H1 (cell line): ENCODE data around the gene FGD6.
"Not testable (repeated sequence)": the region's sequence is repeated elsewhere in the genome, so short reads cannot be mapped to it uniquely, and the experiment has no call there.

Experiments used
- CEBPB ChIP-seq: IDR thresholded peaks from 2 replicates; pipeline ENCODE4 v1.6.1; 2012; ENCODE audit warnings: low read depth, low read length
- EZH2 ChIP-seq: fragments of 200-600 bp; sonication (generic); IDR thresholded peaks from 2 replicates; pipeline ENCODE4 v1.7.1; 2012; ENCODE audit warnings: low read depth, mild to moderate bottlenecking, moderate library complexity, low read length, inconsistent platforms; ENCODE audit not compliant: severe bottlenecking
- HDAC6 ChIP-seq: IDR thresholded peaks from one replicate; pipeline ENCODE4 v1.7.1; 2012; ENCODE audit warnings: low read depth, mild to moderate bottlenecking, inconsistent platforms, low read length, moderate library complexity
- POLR2A ChIP-seq, 2 experiments: IDR thresholded peaks; 1 replicate in 1 of 2; 2 replicates in 1 of 2; pipeline ENCODE4 v1.6.1; 2011; ENCODE audit warnings: low read depth in 2 of 2, low read length in 2 of 2, mild to moderate bottlenecking in 2 of 2; ENCODE audit errors: control extremely low read depth in 1 of 2
- POLR2AphosphoS5 ChIP-seq: IDR thresholded peaks from 2 replicates; pipeline ENCODE4 v1.6.1; 2011; ENCODE audit warnings: low read depth, low read length
- RBBP5 ChIP-seq: IDR thresholded peaks from 2 replicates; pipeline ENCODE4 v1.7.1; 2012; ENCODE audit warnings: low read depth, mild to moderate bottlenecking, inconsistent platforms, low read length, moderate library complexity, borderline replicate concordance
- TAF1 ChIP-seq: IDR thresholded peaks from 2 replicates; pipeline ENCODE4 v1.6.1; 2011; ENCODE audit warnings: mild to moderate bottlenecking, low read depth, low read length
- TCF12 ChIP-seq: IDR thresholded peaks from 2 replicates; pipeline ENCODE4 v1.6.1; 2011; ENCODE audit warnings: low read depth, mild to moderate bottlenecking, low read length
- YY1 ChIP-seq: IDR thresholded peaks from 2 replicates; pipeline ENCODE4 v1.6.1; 2011; ENCODE audit warnings: low read depth, mild to moderate bottlenecking, low read length
- TF ChIP-seq, protein P1 (sequence below), 3 experiments: IDR thresholded peaks; 1 replicate in 2 of 3; 2 replicates in 1 of 3; pipeline versions ENCODE4 v1.5.1 to v1.6.1; 2011; ENCODE audit warnings: low read length in 3 of 3, mild to moderate bottlenecking in 3 of 3, inconsistent platforms in 2 of 3, low read depth in 1 of 3, moderate library complexity in 1 of 3; ENCODE audit not compliant: insufficient read depth in 1 of 3; ENCODE audit errors: control extremely low read depth in 1 of 3
- TF ChIP-seq, protein P2 (sequence below): IDR thresholded peaks from 2 replicates; pipeline ENCODE4 v1.6.1; 2011; ENCODE audit warnings: low read depth, mild to moderate bottlenecking, low read length; ENCODE audit not compliant: insufficient read depth

DNA sequence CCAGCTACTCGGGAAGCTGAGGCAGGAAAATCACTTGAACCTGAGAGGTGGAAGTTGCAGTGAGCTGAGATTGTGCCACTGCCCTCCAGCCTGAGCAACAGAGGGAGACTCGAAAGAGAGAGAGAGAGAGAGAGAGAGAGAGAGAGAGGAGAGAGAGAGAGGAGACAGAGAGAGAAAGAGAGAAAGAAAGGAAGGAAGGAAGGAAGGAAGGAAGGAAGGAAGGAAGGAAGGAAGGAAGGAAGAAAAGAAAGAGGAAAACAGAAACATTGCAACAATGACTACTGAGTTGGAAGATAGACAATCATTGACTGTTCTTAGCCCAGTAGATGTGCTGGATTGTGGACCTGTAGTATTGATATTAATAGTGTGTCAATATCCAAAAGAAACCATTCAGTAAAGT lies 22.6 kb upstream of the FGD6 start:
- not testable (repeated sequence) for TF ChIP-seq POLR2A (IDR thresholded peaks at IDR 0.05; ENCODE audit: control extremely low read depth in 1 of 2, low read depth in 2 of 2, low read length in 2 of 2); EZH2; POLR2AphosphoS5; RBBP5; YY1; HDAC6; TAF1; CEBPB; TCF12
- TF ChIP-seq, protein P1, sequence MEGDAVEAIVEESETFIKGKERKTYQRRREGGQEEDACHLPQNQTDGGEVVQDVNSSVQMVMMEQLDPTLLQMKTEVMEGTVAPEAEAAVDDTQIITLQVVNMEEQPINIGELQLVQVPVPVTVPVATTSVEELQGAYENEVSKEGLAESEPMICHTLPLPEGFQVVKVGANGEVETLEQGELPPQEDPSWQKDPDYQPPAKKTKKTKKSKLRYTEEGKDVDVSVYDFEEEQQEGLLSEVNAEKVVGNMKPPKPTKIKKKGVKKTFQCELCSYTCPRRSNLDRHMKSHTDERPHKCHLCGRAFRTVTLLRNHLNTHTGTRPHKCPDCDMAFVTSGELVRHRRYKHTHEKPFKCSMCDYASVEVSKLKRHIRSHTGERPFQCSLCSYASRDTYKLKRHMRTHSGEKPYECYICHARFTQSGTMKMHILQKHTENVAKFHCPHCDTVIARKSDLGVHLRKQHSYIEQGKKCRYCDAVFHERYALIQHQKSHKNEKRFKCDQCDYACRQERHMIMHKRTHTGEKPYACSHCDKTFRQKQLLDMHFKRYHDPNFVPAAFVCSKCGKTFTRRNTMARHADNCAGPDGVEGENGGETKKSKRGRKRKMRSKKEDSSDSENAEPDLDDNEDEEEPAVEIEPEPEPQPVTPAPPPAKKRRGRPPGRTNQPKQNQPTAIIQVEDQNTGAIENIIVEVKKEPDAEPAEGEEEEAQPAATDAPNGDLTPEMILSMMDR (IDR thresholded peaks at IDR 0.05; ENCODE audit: control extremely low read depth in 1 of 3, insufficient read depth in 1 of 3, low read depth in 1 of 3, low read length in 3 of 3), result not testable (repeated sequence)
- TF ChIP-seq, protein P2, sequence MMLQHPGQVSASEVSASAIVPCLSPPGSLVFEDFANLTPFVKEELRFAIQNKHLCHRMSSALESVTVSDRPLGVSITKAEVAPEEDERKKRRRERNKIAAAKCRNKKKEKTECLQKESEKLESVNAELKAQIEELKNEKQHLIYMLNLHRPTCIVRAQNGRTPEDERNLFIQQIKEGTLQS, result not testable (repeated sequence)
